Activated CD8-positive, alpha-beta memory T cell treated with anti-CD3 and anti-CD28 coated beads for 4 hours (primary cell): ENCODE measurements around the gene SLC37A1.
A peak's percentile ranks its signal among the peaks of the same experiment; 100 is the strongest.

Experiments used
- DNase-seq, 2 donors: peaks; one replicate each; pipeline ENCODE4 v3.0.0-alpha.2; 2020; ENCODE audit warnings: low read depth in 2 of 2

The SLC37A1 gene

GRCh38 chr21:42578761-42579415 is 65.2 kb downstream of the SLC37A1 start:
- DNase-seq, result no peak

- no peak for DNase-seq
Measured at GRCh38 chr21:42579456-42580075, 65.9 kb downstream of the SLC37A1 start.

- DNase-seq, result no peak
Measured at GRCh38 chr21:42580076-42580792, 66.6 kb downstream of the SLC37A1 start.

DNA sequence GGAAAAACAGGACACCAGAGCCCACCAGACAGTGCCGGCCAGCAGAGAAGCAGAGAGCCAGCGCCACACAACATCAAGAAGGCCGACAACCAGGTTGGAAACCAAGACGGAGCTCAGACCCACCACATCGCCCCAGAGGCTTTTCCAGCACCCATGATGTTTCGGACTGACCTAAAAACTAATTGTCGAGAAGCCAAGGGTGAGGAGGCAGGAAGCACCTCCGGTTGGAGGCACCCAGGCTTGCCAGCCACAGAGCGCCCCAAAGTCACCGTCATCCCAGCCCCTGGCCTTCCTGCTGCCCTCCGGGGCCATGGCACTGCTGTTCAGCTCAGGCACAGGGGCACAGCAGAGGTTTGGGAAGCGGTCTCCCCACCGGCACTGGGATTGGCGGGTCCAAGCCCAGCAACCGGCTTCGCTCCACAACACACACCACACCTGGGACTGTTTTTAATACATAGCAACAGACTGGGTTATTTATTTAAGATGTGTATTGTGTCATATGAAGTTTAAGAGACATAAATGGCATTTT is 67.2 kb downstream of the SLC37A1 start:
- no peak for DNase-seq

- DNase-seq, result no peak
Measured at GRCh38 chr21:42581336-42581992, 67.8 kb downstream of the SLC37A1 start.

GRCh38 chr21:42581993-42582786 is 68.5 kb downstream of the SLC37A1 start:
- DNase-seq, result no peak

GRCh38 chr21:42582787-42583476 is 69.3 kb downstream of the SLC37A1 start:
- DNase-seq, result no peak

GRCh38 chr21:42583477-42584295 is 70.0 kb downstream of the SLC37A1 start:
- DNase-seq, result no peak

GRCh38 chr21:42584296-42584641 is 70.6 kb downstream of the SLC37A1 start:
- no peak for DNase-seq

- DNase-seq, result no peak
Measured at GRCh38 chr21:42585881-42586280, 72.2 kb downstream of the SLC37A1 start.

GRCh38 chr21:42586406-42586805 is 72.8 kb downstream of the SLC37A1 start:
- no peak for DNase-seq

DNA sequence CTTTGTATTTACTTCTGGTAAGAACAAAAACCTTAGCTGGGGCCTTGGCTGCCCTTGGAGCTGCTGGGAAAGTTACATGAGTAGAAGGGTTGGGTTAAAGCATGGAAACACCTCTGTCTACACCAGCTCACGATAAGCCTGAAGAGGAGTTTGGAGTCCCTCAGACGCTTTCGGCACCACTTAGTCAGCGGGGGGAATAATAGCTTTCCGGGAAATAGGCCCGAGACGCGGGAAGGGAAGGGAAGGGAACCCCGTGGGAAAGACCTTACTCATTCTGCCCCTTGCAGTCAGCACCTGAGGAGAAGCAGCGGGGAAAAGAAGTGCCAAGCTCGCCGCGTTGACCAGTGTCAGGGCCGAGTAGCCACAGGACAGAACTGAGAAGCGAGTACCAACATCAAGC is 73.4 kb downstream of the SLC37A1 start:
- DNase-seq, result no peak

GRCh38 chr21:42590431-42591131 is 76.9 kb downstream of the SLC37A1 start:
- no peak for DNase-seq

GRCh38 chr21:42591170-42591869 is 77.7 kb downstream of the SLC37A1 start:
- no peak for DNase-seq

- no peak for DNase-seq
Measured at GRCh38 chr21:42592156-42592820, 78.6 kb downstream of the SLC37A1 start.

DNA sequence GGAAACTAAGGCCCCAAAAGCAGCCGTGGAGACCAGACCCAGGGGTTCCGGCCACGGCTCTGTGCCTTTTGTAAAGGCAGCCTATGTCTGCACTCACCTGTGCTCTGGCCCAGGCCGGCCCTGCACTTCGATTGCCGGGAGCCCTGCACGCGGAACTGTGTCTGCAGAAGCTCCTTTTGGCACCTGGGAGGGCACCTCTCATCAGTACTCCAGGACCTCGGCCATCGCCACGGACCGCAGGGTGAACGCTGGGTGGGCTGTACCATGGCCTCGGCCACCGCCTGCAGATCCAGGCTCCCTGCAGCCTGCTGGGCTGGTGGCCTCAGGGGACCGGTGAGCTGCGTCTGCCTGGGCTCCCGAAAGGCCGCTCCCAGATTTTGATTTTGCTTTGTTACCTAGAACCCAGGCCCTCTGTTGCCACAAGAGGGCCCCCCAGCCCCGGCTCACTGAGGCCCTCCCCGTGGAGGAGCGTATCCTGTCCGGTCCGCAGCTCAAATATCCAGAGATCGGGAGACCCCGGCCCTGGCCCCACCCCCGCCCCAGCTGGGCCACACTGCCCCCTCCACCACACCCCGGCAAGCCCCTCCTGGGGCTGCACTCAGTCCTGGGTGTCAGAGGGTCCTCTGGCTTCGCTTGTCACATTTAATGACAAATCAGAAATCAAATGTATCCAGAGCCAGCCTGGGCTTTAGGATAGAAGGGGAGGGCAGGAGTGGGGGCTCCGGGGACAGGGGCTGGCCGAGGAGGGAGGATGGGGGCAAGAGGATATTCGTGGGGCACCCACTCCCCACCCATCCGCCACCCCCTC is 79.6 kb downstream of the SLC37A1 start:
- peak; percentile 30 to 38 for DNase-seq

GRCh38 chr21:42594616-42595282 is 81.1 kb downstream of the SLC37A1 start:
- DNase-seq, result no peak
